GM12864 (cell line): ENCODE measurements around the gene GABRR3.

Experiments
- DNase-seq: peaks from one replicate; pipeline ENCODE4 v3.0.0-alpha.2; 2011; ENCODE audit warnings: low read depth
- H3K4me3 ChIP-seq: 2 replicates; pipeline ENCODE4 v1.5.1; 2011; ENCODE audit warnings: mild to moderate bottlenecking, low read depth, low read length, control low read depth
- TF ChIP-seq, protein P1 (sequence below): IDR thresholded peaks from 2 replicates; pipeline ENCODE4 v1.5.1; 2011; ENCODE audit warnings: low read depth, mild to moderate bottlenecking, moderate library complexity, low read length, control low read depth, inconsistent platforms; ENCODE audit errors: missing control alignments

The GABRR3 gene

DNA sequence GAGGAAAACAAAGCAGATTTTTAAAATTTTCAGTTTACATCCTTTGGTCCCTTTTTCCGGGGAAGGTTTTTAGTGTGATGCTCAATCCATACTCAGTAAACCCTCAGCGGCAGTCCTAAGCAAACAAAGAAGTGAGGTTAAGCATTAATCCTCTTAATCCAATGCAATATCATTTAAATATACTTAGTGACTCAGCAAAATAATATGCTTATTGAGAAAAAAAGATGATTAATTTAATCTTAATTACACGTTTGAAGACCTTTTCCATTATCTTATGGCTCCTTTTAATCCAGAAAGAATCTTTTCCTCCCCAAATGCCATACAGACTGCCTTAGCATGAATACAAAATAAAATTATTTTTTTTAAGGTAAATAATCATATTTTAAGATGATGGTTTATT, at the start of gene GABRR3:
TSS of gene GABRR3 (minus strand) at position 108 of the 400 bp plus-strand sequence. CDS start 328 bp downstream, outside the sequence.
- DNase-seq, result no peak
- no peak within 1 kb of the TSS for H3K4me3 ChIP-seq
- TF ChIP-seq, protein P1, sequence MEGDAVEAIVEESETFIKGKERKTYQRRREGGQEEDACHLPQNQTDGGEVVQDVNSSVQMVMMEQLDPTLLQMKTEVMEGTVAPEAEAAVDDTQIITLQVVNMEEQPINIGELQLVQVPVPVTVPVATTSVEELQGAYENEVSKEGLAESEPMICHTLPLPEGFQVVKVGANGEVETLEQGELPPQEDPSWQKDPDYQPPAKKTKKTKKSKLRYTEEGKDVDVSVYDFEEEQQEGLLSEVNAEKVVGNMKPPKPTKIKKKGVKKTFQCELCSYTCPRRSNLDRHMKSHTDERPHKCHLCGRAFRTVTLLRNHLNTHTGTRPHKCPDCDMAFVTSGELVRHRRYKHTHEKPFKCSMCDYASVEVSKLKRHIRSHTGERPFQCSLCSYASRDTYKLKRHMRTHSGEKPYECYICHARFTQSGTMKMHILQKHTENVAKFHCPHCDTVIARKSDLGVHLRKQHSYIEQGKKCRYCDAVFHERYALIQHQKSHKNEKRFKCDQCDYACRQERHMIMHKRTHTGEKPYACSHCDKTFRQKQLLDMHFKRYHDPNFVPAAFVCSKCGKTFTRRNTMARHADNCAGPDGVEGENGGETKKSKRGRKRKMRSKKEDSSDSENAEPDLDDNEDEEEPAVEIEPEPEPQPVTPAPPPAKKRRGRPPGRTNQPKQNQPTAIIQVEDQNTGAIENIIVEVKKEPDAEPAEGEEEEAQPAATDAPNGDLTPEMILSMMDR, result no peak

DNA sequence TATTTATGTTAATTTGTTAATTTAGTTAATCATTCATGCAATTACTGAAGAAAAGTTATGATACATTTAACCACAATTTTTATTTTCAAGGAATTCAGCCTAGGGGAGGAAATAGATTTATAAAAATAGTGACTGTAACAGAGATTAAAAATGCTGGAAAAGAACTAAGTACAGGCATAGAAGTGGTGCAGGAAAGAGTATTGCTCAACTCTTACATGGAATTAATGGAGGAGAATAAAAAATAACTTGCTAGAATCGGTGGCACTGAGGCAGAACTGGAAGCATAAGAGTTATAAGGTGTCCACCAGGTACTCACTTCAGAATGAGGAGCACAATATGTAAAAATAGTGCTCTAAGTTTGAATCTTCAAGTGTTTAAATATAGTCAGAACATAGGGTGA, 38.4 kb upstream of the GABRR3 start:
- TF ChIP-seq, protein P1, result no peak
- DNase-seq, result no peak
- no peak overlapping the region for H3K4me3 ChIP-seq

DNA sequence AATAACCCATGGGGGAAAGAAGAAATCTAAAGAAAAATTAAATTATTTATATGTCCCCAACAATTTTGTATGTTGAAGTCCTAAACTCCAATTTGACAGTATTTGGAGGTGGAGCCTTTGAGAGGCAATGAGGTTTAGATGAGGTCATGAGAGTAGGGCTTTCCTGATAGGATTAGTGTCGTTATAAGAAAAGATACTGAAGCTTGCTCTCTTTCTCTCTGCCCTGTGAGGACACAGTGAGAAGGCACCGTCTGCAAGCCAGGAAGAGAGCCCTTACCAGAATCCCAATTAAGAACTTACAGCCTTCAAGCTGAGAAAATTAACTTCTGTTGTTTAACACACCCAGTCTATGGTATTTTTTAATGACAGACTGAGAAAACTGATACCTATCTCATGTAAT, 35.7 kb upstream of the GABRR3 start:
- TF ChIP-seq, protein P1, result no peak
- no peak overlapping the region for H3K4me3 ChIP-seq
- DNase-seq, result no peak

DNA sequence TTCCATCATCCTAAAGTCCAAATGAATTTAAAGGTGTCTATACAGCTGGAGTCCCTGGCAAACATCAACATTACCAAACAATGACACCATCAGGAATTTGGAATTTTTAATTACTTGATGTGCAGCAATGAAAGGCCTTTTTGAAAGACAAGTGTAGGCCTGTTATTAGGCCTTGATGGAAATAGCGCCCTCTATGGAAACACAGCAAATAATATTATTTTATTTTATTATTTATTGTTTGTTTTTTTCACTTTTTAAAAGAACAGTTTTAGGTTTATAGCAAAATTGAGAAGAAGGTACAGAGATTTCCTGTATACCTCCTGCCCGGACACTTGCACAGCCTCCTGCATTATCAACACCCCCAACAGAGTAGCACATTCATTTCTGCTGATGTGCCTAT, 33.7 kb upstream of the GABRR3 start:
- TF ChIP-seq, protein P1, result no peak
- DNase-seq, result no peak

DNA sequence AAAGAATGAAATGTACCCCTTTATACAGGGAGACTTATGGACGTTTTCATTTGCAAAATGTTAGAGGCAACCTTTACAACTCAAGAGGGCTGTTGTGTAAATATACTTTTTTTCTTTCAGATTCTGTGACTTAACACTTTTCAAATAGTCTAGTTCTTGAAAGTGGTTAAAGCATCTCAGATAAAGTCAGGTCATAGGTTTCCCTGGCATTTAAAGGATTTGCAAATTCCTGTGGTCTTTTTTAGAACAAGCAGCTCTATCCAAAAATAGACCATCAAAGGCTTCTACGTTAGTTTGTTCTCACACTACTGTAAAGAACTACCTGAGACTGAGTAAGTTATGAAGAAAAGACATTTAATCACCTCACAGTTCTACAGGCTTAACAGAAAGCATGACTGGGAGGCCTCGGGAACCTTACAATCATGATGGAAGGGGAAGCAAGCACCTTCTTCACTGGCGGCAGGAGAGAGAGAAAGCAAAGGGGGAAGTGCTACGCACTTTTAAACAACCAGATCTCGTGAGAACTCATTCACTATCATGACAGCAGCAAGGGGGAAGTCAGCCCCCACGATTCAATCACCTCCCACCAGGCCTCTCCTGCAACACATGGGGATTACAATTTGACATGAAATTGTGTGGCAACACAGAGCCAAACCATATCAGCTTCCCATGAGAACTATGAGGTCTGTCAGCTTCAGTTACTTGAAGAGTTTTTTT, 23.3 kb upstream of the GABRR3 start:
- H3K4me3 ChIP-seq, result no peak overlapping the region
- TF ChIP-seq, protein P1, result no peak
- no peak for DNase-seq

More for the DNA sequence above, 33.7 kb upstream of the GABRR3 start:
- H3K4me3 ChIP-seq, result no peak overlapping the region

DNA sequence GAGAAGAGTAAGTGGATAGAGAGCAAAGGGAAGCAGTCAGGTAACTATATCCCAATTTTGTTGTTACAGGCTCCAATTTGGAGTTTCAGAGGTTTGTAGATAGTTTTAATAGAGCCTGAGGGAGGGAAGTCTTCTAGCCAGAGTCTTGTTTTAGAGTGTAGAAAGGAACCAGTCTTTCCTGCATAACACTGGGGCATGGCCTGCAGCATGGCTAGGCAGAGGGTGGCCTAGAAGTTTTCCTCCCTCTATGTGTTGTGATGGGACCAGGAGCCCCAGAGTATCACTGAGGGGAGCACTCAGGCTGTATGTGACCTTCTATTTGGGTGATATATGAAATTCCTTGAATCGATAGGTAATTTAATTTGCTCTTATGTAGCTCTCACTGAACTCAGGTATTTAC, 22.5 kb upstream of the GABRR3 start:
- H3K4me3 ChIP-seq, result no peak overlapping the region
- no peak for DNase-seq
- TF ChIP-seq, protein P1, result no peak

DNA sequence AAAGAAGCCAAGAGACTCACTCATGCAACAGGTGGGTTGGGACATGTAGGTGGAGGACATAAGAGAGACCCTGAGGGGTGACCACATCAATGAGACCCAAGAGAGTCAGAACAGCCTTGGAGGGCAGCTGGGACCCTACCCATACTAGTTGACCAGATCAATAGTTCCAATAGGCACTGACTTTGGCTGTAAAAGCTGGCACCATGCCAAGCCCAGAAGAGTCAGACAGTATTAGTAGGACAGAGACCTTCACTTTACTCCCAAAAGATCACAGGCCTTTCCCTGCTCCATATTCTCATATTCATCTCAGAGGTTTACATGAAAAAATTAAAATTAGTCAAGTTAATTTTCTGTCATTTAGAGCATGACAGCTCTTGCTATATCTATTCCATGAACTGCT, 20.9 kb upstream of the GABRR3 start:
- no peak for DNase-seq
- no peak overlapping the region for H3K4me3 ChIP-seq
- TF ChIP-seq, protein P1, result no peak
